ENCODE results near the gene MORC1.
"Not testable (repeated sequence)": the region's sequence is repeated elsewhere in the genome, so short reads cannot be mapped to it uniquely, and the experiment has no call there.

The MORC1 gene

DNA sequence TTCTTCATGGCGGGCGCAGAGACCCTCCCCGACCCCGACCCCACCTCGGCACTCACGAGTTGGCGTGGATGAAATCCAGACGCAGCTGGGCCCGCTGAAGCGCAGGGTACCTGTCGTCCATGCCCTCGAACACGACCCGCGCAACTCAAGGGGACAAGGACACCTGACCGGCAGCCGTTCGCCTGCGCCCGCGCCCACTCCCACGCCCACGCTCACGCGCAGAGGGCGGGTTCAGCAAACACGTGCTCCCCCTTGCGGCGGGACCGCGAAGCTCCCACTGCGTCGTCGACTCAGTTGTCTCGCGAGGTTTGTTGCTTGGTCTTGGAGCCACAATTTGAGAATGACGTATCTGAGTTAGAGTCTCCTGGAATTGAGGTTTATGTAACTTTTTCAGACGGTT is at the start of gene MORC1:
Gene MORC1 (minus strand): TSS at position 196 of the 400 bp plus-strand sequence. CDS start 75 bp downstream, at position 121.
- in situ Hi-C loops (cut with MboI; ENCODE audit: low sequenced_read_pairs), result no loop called here

DNA sequence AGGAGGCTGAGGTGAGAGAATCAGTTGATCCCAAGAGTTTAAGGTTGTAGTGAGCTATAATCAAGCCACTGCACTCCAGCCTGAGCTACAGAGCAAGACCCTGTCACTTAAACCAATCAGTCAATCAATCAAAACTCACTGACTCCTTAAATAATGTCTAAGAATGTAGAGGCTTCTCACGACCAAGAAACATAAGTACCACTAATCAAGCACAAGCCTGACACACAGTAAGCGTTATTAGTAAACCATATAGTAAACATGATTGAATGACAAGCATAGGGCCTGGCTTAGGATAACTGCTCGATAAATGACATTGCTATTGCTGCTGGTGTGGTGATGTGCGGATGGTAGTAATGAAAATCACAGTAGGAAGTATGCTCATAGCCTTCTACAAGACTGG is 48.0 kb upstream of the MORC1 start:
- in situ Hi-C loops (cut with MboI; ENCODE audit: low sequenced_read_pairs), result no loop called here

DNA sequence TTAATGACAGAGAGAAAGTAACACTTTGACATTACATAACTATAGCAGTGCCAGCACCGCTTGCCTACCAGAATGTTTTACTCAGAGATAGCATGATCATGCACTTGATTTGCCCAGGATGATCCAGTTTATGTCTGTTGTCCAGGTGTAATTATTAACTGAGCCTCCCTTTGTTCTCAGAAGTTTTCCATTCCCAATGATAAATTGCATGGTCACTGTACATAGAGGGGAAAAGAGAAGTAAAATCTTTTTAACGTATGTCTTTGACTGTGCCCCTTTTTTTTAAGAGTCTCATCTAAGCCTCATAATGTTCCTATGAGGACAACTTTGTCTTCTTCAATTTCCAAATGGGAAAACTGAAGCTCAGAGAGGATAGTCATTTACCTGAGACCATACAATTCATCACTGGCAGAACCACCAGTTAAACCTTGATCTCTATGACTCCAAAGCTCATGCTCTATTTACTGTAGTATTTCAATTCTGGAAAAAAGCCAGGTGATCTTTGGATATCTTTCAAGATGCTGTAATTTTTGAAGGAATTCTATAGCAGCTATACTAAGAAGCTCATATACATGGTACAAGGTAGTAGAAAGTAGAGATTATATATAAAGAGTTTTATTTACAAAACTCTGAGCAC is 43.7 kb upstream of the MORC1 start:
- in situ Hi-C loops (cut with MboI; ENCODE audit: low sequenced_read_pairs), result no loop called here

- in situ Hi-C loops (cut with MboI; ENCODE audit: low sequenced_read_pairs), result no loop called here
Observed at GRCh38 chr3:109155828-109156227, 37.9 kb upstream of the MORC1 start.

DNA sequence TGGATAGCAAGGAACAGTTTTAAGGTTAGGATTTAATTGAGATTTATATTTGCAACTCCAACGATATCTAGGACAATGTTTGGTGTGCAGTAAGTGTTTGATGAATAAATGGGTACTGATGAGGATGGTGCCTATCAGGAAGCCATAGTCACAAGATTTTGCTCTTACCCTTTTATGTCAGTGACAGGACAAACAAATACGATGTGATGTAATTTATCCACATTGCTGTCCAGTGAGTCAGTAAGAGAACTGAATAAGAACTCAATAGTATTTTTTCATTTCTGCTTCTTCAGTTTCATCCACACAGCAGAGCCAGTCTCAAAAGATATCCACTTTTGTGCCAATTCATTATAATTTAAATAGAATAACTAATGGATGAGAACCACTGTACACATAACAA is 37.0 kb upstream of the MORC1 start:
- in situ Hi-C loops (cut with MboI; ENCODE audit: low sequenced_read_pairs), result no loop called here

DNA sequence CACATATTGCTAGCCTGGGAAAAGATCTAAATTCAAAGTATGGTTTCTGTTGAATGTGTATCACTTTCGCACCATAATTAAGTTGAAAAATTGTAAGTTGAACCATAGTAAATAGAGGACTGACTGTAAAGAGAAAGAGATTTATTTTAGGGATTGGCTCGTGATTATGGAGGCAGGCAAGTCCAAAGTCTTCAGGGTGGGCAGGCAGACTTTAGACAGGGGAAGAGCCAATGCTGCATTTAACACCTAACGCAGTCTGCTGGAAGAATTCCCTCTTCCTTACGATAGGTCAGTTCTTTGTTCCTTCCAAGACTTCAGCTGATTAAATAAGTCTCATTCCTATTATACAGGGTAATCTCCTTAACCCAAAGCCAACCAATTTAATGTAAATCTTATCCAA is 34.4 kb upstream of the MORC1 start:
- in situ Hi-C loops (cut with MboI; ENCODE audit: low sequenced_read_pairs), result no loop called here

DNA sequence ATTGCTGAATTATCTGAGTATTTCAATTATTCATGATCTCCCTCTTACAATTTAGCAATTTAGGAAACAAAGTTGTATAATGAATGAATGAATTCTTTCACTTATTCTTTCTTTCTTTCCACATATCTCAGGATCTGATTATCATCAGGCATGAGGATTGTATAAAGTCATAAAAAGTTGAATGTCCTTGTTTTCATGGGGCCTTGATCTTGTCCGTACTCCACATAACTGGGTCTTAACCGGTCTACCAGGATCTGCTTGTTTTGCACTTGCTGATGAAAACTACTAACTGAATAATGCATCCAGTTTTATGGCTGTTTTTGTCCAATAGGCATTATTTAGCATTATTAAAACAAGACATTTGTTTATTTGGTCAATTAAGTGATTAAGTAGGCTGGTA is 31.1 kb upstream of the MORC1 start:
- in situ Hi-C loops (cut with MboI; ENCODE audit: low sequenced_read_pairs), result no loop called here

DNA sequence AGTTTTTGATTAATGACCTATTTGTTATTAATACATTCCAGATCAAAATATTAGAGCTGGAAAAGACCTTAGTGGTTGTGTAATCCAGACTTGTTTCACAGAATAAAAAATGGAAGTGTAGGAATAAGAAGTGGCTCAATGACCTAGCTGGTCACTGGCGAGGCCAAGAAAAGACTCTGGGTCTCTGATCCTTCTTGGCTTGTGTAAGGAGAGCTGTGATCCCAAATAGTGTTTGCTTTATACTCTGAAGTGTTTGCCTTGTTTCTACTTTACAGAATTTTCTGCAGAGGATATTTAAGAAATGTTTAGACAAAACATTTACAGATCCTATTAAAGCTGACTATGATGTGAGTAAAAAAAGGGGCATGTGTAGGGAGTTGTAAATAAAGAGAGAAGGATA is 25.7 kb upstream of the MORC1 start:
- in situ Hi-C loops (cut with MboI; ENCODE audit: low sequenced_read_pairs), result no loop called here

- in situ Hi-C loops (cut with MboI; ENCODE audit: low sequenced_read_pairs), result no loop called here
Observed at GRCh38 chr3:109140318-109140717, 22.4 kb upstream of the MORC1 start.

DNA sequence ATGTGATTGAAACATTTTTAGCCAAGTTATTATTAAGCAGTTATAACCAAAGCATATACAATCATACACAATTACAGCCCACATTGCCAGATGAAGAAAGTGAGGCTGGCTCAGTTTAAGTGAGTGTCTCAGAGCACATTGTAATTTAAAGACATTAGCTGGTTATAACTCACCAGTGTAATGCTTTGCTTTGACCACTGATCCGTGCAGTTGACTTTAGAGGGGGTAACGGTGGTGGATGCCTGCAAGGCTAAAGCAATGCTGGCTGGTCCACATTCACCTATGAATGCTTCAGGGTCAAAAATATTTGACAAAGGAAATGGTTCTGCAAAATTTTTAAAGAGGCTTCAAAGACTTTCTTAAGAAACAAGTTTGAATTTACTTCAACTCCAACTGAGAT is 19.8 kb upstream of the MORC1 start:
- in situ Hi-C loops (cut with MboI; ENCODE audit: low sequenced_read_pairs), result no loop called here

DNA sequence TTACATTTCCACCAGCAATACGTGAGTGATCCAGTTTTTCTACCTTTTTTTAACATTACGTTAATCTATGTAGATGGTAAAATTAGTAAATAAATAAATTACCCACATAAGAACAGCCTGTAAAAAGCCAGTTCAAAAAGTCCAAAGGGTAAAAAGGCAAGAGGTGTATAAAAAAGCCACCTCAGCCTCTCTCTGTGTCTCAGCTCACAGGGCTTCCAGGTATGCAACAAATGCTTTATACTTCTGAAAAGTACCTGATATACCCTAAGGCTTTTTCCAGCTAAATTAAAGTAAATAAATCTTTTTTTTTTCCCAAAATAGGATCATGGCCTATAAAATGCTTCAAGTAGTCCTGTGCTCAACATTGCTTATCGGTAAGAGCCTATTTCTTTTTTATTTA is 18.6 kb upstream of the MORC1 start, which contains the start of gene C3orf85:
Gene C3orf85 (plus strand): TSS at position 197 of the 400 bp plus-strand sequence. CDS start 129 bp downstream, at position 326.
- in situ Hi-C loops (cut with MboI; ENCODE audit: low sequenced_read_pairs), result no loop called here

DNA sequence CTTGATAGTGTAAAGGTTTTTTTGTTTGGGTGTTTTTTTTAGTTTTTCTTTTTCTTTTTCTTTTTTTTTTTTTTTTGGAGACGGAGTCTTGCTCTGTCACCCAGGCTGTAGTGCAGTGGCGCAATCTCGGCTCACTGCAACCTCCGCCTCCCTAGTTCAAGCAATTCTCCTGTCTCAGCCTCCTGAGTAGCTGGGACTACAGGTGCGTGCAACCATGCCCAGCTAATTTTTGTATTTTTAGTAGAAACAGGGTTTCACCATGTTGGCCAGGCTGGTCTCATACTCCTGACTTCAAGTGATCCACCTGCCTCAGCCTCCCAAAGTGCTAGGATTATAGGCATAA is 15.5 kb upstream of the MORC1 start:
- in situ Hi-C loops (cut with MboI; ENCODE audit: low sequenced_read_pairs), result not testable (repeated sequence)

- in situ Hi-C loops (cut with MboI; ENCODE audit: low sequenced_read_pairs), result no loop called here
Observed at GRCh38 chr3:109132801-109133473, 15.0 kb upstream of the MORC1 start.

- in situ Hi-C loops (cut with MboI; ENCODE audit: low sequenced_read_pairs), result no loop called here
Observed at GRCh38 chr3:109131276-109131675, 13.3 kb upstream of the MORC1 start.

- in situ Hi-C loops (cut with MboI; ENCODE audit: low sequenced_read_pairs), result no loop called here
Observed at GRCh38 chr3:109127553-109127952, 9.6 kb upstream of the MORC1 start.

DNA sequence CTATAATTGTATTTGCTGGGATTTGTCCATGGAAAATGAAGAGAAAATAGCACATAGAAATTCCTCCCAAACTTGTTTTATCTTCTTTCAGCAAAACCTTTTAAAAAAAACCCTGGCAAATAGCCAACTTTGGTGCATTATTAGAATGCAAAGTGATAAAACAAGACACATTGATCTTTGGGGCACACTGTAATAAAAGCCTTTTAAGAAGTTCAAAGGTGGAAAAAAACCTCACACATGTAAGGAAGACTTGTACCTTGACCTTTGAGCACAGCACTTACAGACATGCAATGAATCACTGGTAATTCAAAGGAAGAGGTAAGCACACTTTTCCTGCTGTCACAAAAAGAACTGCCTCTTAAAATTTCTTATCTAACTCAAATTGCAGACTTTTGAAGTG is 8.0 kb upstream of the MORC1 start:
- in situ Hi-C loops (cut with MboI; ENCODE audit: low sequenced_read_pairs), result no loop called here

DNA sequence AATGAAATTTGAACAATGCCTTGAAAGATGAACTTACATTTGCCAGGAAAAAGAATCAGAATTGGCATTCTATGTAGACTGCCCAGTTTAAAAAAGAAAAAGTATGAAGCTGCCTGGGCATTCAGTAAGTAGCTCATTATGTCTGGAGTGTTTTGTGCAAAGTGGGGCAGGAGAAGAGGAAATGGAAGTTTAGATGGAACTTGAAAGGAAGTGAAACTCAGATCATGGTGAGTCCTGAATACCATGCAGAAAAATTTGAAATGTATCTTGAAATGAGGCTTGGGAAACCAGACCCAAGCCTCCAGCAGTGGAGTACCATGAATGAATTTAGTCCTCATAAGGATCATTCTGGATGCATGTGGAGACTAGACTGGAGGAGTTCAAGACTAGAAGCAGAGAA is 4.8 kb upstream of the MORC1 start:
- in situ Hi-C loops (cut with MboI; ENCODE audit: low sequenced_read_pairs), result no loop called here

DNA sequence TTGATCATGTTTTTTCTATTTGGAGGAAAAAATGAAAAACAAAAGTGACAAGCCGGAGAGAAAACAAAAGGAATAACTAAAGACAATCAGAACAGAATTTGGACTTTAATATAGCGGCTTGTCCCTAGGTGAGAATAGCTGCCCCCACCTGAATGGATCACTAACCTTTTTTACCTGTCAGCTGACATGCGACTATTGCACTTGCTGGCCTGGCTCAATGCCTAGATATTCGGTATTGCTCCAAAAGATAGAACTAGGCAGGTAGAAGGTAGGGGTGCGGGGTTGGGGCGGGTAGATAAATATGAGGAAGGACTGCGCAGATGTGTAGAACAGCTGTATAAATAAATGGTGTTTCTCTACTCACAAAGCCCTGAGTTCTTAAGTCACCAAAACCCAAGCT is 650 bp upstream of the MORC1 start:
- in situ Hi-C loops (cut with MboI; ENCODE audit: low sequenced_read_pairs), result no loop called here

DNA sequence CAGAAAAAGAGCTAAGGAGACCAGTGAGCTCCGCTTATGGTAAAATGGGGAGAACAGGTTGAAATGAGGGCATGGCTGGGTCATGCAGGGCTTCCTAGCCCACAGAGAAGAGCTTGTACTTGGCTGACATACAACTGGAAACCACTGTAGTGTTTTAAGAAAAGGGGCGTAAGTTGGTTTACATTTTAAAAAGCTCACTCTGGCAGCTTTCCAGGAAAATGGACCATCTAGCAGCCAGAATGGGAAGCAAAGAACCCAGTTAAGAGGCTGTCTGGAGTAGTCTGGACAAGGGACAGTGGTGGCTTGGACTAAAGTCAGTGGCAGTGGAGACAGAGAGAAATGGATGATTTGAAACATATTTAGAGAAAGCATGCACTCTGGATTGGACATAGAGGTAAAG is 1.9 kb downstream of the MORC1 start:
- in situ Hi-C loops (cut with MboI; ENCODE audit: low sequenced_read_pairs), result no loop called here

- in situ Hi-C loops (cut with MboI; ENCODE audit: low sequenced_read_pairs), result no loop called here
Observed at GRCh38 chr3:109115451-109115850, 2.5 kb downstream of the MORC1 start.

GRCh38 chr3:109114746-109115145 is 3.2 kb downstream of the MORC1 start:
- in situ Hi-C loops (cut with MboI; ENCODE audit: low sequenced_read_pairs), result no loop called here

- in situ Hi-C loops (cut with MboI; ENCODE audit: low sequenced_read_pairs), result no loop called here
Observed at GRCh38 chr3:109112946-109113760, 4.8 kb downstream of the MORC1 start.
